RPMI7951 (cell line): ENCODE data around the gene PCYOX1L. TPM values are rescaled to one million over a fixed set of nuclear protein-coding genes. Genes with fewer than 3 reads are reported as not detected.

Experiments used
- DNase-seq: peaks from one replicate; pipeline ENCODE4 v3.0.0-alpha.2; 2012; ENCODE audit warnings: low read depth
- total RNA-seq: library from RNA; depleted of rRNA; stranded (reverse); fragments of >200 nt; shearing (Covaris generic); gene quantifications from 2 replicates; pipeline ENCODE4 v1.2.3, GENCODE V29; 2014

The PCYOX1L gene
- total RNA-seq, 1 experiment from 2014 or later: 6.2 TPM

DNA sequence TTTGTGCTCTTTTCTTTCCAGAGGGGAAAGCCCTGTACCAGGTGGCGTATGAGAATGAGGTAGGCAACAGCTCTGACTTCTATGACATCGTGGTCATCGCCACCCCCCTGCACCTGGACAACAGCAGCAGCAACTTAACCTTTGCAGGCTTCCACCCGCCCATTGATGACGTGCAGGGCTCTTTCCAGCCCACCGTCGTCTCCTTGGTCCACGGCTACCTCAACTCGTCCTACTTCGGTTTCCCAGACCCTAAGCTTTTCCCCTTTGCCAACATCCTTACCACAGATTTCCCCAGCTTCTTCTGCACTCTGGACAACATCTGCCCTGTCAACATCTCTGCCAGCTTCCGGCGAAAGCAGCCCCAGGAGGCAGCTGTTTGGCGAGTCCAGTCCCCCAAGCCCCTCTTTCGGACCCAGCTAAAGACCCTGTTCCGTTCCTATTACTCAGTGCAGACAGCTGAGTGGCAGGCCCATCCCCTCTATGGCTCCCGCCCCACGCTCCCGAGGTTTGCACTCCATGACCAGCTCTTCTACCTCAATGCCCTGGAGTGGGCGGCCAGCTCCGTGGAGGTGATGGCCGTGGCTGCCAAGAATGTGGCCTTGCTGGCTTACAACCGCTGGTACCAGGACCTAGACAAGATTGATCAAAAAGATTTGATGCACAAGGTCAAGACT, 10.3 kb downstream of the PCYOX1L start:
- no peak for DNase-seq

DNA sequence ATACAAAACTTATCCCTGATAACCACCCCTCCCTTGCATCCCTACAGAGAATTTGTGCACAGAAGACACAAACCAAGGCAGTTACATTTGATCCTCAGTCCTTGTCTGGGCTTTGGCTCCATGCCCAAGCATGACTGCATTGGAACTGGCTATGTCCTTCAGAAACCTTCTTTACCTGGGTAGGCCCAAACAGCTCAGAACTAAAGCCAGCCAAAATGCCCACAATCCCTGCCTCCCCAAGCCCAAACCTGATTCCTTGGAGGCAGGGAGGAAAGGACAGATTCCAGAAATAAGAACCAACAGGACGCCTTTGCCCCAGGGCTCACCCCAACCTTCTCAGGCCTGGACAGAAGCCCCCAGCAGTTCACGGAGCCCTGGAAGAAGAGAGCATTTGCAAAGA, 13.0 kb downstream of the PCYOX1L start:
- DNase-seq: no peak

DNA sequence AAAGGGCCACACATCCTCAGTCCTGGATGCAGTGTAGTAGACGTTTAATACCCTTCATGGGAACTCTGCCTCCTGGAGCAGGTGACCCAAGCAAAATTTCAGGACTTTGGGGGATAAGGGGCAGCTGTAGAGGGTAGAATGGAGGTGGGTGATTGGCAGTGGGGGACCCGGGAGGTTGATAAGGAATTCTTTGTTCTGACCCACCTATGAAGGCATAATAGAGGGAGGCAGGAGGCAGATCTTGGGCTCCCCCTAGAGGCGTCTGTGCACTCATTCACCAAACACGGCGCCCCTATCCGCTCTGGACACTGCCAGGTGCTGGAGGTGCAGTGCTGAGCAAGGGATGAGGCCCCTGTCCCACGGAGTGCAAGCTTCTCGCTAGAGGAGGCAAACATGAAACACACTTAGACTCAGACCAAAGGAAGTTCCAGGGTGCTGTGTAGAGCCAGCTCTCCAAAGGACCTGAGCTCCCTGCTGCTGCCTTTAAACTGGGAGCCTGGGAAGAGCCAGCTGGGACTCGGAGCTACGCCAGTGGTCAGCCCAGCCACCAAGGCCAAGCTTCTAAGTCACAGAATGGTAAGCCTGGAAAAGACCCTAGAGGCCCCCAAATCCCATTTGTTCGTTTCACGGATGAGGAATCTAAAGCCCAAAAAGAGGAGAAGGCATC, 13.6 kb downstream of the PCYOX1L start:
- DNase-seq: peak; percentile 49

DNA sequence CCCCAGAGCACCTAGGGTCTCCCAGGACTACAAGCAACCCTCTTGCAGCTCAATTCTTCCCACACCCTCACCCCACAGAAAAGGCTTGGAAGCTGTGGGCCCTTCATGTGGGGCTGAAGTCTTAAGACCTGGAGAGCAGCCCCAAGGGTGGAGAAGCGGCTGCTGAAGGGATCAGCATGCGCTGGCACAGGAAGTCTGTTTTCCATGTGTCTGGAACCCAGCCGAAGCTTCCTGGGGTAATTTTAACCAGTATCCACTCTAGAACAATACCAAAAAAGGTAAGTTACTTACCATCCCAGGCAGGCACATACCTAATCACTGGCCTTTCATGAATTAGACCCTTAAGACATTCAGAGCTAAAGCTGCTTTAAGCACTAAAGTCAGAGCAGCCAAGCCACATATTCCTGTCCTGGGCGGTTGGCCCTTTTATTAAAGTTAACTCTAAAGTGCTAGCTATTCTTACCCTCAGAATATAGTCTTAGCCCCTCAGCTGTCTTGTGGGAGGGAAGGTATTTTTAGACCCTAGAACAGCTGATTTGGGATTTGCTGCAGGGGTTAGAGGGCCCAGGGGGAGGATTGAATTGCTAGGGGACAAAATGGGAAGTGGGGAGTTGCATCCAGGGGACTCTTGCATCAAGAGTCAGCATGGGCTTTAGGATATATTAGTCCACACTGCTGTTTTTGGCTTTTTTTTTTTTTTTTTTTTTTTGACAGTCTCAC, 14.4 kb downstream of the PCYOX1L start:
- no peak for DNase-seq

DNA sequence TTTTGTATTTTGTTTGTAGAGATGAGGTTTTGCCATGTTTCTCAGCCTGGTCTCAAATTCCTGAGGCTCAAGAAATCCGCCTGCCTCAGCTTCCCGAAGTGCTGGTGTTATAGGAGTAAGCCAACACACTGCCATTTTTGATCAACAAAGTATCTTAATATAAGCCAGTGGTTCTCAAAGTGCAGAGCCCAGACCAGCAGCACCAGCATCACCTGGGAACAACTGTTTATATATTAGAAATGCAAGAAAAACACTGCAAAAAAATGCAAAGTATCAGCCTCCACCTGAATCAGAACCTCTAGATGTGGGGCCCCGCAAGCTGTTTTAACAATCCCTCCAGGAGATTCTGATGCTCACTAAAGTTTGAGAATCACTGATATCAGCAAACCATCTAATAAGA, 15.1 kb downstream of the PCYOX1L start:
- DNase-seq: no peak

DNA sequence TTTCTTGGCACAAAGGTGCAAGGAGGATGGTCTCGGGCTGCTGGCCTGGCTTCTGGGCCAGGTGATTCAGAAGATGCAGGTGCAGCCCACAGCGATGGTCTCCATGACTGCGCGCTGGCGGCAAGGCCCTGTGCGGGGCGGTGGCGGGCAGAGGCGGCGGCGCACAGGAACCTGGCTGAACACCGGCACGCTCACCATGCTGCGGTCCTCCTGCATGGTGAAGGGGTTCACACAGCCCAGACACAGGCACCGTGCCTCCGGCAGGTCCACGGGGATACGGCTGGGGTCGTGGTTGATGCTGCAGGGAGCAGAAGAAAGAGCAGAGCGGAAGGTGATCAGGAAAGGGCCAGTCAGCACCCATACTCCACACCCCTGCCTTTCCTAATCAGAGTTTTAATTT, 16.5 kb downstream of the PCYOX1L start:
- no peak for DNase-seq

DNA sequence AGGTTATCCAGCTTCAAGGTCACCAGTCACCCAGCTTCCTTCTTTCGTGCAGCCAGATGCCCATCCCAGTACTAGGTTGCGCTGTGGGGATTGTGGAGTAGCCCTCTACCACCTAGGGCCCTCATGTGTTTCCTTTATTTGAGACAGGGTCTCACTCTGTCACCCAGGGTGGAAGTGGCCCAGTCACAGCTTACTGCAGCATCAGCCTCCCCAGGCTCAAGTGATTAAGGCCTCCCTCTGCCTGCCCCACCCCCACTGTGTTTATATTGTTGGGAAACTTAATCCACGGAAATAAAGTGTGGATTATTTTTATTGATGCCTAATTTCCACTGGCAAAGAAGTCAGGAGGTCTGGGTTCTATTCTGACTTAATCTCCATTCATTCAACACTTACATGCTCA, 17.0 kb downstream of the PCYOX1L start:
- DNase-seq: no peak

DNA sequence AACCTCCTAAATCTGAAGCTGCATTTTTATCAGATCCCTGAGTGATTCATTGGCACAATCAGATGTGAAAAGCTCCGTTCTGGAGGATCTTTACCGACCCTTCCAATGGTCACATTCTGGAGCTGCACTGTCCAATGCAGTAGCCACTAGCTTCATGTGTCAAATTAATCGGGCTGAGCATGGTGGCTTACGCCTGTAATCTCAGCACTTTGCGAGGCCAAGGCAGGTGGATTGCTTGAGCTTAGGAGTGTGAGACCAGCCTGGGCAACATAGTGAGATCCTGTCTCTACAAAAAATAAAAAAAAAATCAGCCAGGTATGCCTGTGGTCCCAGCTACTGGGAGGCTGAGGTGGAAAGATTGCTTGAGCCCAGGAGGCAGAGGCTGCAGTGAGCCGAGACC, 17.6 kb downstream of the PCYOX1L start:
- no peak for DNase-seq

DNA sequence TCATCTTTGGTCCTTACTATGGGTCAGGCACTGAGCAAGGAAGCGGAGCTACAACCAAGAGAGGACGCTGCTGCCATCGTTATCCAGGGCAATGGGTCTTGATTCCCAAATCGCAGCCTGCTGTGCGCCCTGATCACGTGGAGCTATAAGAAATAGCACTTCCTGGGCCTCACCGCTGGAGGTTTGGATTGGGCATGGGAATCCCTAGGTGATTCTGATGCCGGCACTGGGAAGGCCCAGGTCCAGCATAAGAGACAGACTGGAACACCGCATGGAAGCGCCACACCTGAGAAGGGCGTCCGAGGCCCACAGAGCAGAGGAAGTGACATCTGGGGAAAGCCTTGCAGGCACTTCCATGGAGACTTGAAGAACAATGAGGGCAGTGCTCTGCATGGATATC, 18.3 kb downstream of the PCYOX1L start:
- no peak for DNase-seq

DNA sequence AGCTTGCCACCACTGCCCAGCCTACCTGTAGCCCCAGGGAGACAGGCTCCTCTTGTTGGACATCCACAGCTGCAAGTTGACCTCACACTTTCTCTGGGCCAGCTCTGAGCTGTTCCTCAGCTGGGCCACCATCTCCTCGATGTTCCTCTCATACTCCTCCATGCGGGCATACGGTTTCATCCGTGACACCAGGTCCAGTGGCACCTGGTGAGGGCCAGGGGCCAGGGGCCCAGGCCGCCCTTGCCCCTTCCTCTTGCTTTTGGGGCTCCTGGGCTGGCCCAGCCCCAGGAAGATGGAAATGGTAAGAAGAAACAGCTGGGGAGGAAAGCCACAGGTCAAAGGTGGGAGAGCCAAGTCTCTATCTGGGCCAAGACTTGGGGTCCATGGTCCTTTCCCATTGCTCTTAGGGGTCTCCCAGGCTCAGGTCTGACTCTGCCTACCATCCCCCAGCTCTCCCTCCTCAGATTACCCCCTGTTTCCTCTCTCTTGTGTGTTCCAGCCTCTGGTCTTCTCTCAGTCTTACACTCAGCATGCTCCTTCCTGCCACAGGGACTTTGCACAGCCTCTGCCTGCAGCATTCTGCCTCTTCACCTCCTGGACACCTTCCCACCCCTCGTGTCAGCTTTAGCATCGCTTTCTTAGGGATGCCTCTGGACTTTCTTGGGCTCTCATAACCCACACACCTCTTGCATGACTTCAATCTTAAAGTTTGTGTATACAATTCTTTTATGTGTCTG, 19.0 kb downstream of the PCYOX1L start:
- DNase-seq: no peak

DNA sequence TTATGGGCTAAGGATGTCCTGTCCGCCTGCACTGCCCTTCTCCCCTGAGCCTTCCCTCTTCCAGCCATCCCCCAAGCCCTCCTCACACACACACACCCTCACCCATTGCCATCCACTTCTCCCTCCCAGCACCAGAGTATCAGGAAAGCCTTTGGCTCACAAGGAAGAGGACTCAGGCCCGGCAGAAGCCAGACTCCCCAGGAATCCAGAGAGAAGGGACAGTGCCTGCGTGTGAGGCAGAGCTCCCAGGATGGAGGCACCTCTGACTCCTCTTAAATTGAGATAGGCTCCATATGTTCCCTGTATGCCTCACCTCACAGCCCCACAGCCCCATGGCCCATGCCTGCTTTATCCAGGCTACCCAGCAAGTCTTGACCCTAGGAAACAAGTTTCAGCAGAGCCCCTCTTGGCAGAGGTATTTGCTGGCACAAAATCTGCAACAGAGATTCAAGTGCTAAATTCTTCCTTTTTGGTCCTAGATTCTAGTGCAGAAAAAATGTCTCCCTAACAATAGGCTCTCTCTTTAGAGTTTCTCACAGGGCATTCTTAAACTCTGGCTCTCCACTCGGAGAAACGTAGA, 20.5 kb downstream of the PCYOX1L start:
- DNase-seq: no peak

DNA sequence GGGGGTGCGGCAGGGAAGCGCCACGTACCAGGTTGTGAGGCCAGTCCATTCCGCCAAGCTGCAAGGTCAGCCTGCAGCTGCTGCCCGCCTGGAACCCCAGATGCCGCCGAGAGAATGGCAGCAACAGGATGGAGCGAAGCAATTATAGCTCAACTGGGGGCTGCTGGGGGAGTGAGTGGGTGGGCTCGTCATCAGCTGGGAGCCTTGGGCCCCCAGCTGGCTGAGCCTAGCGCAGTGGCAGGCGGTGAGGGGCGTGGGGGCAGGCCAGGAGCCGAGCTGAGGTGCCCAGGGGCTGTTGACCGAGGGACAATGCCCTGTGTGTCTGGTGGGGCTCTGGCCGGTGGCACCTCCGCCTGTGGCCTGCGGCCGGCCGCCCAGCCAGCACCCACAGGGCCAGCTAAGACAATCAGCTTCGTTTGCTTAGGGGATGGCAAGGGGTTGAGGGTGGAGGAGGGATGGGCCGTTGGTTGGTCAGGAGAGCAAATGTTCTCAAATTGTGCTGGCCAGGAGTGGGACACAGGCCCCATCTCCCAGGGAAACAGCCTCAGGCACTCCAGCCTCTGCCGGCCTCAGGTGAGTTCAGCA, 21.4 kb downstream of the PCYOX1L start, which contains the start of gene IL17B:
Gene IL17B, minus strand, starts transcription at position 116 of the 585 bp plus-strand sequence. Its CDS starts 67 bp downstream, at position 49.
- DNase-seq: no peak

DNA sequence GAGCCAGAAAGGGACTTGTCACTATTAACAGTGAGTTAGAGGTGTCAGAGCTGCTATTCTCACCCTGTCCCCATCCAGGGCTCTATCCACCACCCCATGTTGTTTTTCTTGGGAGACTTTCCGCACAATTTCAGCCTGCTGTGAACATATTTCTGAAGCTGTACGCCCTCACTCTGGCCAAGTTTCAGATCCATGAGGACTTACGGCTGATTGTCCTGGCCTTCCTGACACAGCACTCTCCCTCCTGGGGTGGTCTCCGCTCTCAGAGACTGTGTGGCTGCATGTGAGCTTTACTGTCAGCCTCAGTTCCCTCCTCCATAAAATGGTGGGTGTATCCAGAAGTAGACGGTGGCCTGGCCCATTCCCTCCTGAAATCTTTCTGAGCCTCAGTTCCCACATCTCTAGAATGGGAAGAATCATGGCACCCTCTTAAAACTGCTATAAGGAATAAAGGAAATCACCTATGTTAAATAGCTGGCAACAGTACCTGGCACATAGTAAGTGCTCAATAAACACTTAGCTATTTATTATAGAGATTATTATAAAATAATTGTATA, 22.1 kb downstream of the PCYOX1L start:
- DNase-seq: no peak

DNA sequence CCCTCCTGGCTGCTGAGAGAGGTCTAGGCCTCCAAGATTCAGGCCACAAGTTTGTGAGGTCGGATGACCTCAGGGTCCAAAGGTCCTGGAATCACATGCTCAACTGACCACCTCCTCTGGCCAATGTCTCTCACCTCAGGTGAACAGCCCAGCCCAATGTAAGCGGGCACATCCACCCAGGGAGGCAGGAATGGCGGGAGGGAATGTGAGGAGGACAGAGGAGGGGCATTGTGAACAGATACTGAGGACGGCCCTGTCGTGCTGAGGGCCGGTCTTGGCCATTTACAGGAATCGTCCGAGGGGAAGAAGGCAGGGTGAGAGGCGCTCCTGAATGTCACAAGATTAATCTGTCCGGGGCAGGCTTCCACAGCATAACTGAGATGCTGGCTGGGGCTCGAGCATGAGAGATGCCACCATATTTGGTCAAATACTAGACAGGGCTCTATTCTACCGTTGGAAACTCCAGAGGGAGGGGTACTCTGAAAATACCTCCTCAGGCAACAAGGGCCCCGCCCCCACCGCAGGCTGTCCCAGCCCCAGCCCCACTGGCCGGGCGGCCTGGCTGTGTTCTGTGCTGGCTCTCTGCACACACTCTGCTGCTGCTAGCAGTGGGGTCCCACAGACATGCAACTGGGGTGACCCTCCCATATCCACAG, 22.7 kb downstream of the PCYOX1L start:
- DNase-seq: no peak

DNA sequence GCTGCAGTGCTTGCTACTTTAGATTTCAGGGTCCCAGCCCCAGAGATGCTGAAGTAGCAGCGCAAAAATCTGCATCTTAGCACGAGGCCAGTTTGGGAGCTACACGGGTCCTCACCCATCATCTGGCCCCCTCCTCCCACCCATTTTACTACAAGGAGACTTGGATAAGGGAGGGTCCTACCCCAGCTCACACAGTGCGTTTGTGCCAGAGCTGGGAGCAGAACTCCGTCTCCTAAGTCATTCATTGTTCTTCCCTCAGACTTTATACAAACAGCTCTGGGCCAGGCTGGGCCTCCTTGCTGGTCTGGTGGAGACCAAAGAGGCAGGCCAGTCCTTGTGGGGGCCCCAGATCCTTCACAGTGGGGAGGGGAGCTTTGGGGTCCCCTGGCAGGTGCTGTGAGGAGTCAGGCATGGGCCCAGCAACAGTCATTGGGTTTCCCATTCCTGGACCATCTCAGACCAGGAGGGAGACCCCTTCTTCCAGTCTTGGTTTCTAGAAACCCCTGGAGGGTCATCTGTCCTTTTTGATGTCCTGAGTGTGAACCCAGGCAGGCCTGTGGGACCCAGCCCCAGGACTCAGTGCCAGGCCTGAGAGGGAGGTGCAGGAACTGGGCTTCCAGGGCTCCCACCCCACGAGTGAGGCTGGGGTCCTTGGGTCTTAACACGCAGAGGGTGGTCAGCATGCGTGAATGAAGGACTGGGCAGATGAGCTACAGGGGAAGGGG, 23.6 kb downstream of the PCYOX1L start:
- no peak for DNase-seq

DNA sequence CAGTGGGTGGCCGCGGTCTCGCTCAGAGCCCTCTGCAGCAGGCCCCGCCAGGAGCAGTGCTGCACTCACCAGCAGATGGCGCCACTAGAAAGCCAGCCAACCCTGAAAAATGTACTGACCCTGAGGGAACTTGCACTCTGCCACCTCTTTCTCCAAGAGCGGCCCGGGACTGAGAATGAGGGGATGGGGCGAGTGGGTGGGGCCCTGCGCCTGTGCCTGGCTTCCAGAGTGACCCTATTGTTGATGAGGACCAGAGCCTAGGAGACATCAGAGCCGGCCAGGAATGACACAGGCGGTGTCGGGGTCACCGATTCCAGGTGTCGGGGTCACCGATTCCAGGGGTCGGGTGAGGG, 24.1 kb downstream of the PCYOX1L start:
- DNase-seq: peak; percentile 58

DNA sequence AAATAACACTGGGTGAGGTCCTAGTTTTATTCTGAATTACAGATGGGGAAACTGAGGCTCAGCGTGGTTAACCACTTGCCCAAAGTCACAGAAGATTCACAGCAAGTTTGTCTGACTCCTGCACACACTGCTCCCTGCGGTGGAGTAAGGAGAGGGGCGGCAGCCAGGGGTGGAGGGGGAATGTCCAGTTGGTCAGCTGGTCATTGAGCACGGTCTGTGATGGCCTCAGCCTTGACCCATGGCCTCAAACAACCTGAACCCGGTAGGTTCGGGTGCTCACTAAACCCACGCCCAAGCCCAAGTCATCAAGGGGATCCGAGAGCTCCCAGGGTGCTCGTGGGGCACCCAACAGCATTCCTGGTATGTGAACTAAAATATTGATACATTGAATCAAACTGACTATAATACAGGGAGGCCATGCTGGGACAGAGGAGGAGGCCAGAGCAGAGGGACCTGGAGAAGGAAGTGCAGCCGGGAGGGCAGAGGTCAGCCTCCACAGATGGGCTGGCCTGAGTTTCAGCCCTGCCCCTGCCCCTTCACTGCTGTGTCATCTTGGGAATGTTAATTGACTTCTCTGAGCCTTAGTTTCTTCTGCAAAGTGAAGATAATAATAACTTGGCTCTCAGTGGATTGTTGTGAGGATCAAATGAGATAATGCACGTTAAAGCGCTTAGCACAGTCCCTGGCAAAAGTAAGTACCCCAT, 24.8 kb downstream of the PCYOX1L start:
- DNase-seq: no peak

DNA sequence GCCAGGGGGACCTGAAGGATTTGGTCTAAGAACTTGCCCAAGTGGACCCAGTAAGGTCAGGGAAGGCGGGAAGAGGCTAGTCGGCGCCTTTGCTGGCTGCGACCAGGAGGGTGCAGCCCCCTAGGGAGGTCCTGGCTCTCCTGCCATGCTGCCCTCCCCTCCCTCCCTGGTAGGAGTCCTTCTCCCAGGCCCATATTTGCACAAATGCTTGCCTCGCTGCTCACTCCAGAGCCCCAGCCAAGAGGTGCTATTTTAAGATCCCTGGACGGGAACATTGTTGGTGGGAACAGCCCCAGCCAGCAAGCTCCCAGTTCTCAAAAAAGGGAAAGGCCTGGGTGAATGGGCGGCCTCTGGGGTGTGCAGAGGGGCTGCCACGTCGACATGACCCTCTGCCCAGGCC, 25.6 kb downstream of the PCYOX1L start:
- no peak for DNase-seq

DNA sequence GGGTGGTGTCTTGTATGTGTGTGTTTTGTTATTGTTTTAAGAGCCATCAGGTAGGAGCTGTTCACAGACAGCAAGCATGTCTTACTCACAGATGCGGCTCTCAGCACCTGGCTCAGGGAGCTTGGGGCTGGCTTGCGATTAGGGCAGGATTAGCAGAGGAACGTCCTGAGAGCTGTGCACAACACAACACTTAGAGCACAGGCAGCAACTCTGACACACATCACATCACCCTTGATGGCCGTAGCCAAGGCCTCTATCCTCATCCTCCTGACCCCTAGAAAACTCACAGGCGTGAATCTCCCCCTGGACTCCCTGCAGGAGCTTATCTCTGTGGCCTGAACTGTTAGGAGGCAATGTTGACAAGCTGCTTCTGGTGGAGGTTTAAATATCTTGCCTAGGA, 28.3 kb downstream of the PCYOX1L start:
- DNase-seq: no peak
